ENCODE data around the gene NEAT1. TPM values are rescaled to one million over a fixed set of nuclear protein-coding genes. Genes with fewer than 3 reads are reported as not detected.

The NEAT1 gene
- polyA plus RNA-seq, 3 donors = 0.90 to 293 (median 1.3) TPM

Small RNA genes within 50 kb of the gene (small RNA-seq; reads per million reads assigned to genes)
- gene RF01684 (ENCODE audit: insufficient read length, low read depth) = not detected

Other genes with a start within 250 kb of the NEAT1 start
- gene CAPN1, start 240.9 kb upstream of the NEAT1 start, polyA plus RNA-seq = 100 to 1,000 TPM; 128 to 140 (median 129) TPM
- 1 to 10 TPM; 4.0 to 8.3 (median 5.2) TPM for gene POLA2, start 160.8 kb upstream of the NEAT1 start, polyA plus RNA-seq
- 10 to 100 TPM in 2 of 3 donors, 1 to 10 TPM in 1; 5.4 to 15.6 (median 10.1) TPM for gene CDC42EP2, start 107.9 kb upstream of the NEAT1 start, polyA plus RNA-seq
- gene DPF2, start 88.9 kb upstream of the NEAT1 start, polyA plus RNA-seq = 10 to 100 TPM; 35.7 to 39.0 (median 35.9) TPM
- 1 to 10 TPM; 1.7 to 3.7 (median 2.8) TPM for gene TIGD3, start 68.0 kb upstream of the NEAT1 start, polyA plus RNA-seq
- 10 to 100 TPM in 1 of 3 donors, 1 to 10 TPM in 2; 3.7 to 11.3 (median 4.1) TPM for gene SLC25A45, start 40.2 kb upstream of the NEAT1 start, polyA plus RNA-seq
- gene FRMD8, start 36.2 kb upstream of the NEAT1 start, polyA plus RNA-seq = 10 to 100 TPM; 33.7 to 41.2 (median 35.4) TPM
- 100 to 1,000 TPM; 263 to 815 (median 554) TPM for gene MALAT1, start 76.2 kb downstream of the NEAT1 start, polyA plus RNA-seq
- gene SCYL1, start 102.3 kb downstream of the NEAT1 start, polyA plus RNA-seq = 10 to 100 TPM; 18.6 to 71.6 (median 29.7) TPM
- 10 to 100 TPM in 1 of 3 donors, 1 to 10 TPM in 2; 3.4 to 19.4 (median 4.6) TPM for gene LTBP3, start 135.6 kb downstream of the NEAT1 start, polyA plus RNA-seq
- 10 to 100 TPM; 48.5 to 65.1 (median 56.2) TPM for gene ZNRD2, start 147.7 kb downstream of the NEAT1 start, polyA plus RNA-seq
- gene FAM89B, start 149.7 kb downstream of the NEAT1 start, polyA plus RNA-seq = 100 to 1,000 TPM in 1 of 3 donors, 10 to 100 TPM in 2; 51.3 to 139 (median 70.8) TPM
- 100 to 1,000 TPM in 1 of 3 donors, 10 to 100 TPM in 2; 29.6 to 507 (median 42.6) TPM for gene EHBP1L1, start 153.3 kb downstream of the NEAT1 start, polyA plus RNA-seq
- gene KCNK7, start 173.0 kb downstream of the NEAT1 start, polyA plus RNA-seq = 1 to 10 TPM in 1 of 3 donors, not detected in 2; 4.3 TPM
- gene MAP3K11, start 191.4 kb downstream of the NEAT1 start, polyA plus RNA-seq = 100 to 1,000 TPM in 1 of 3 donors, 10 to 100 TPM in 2; 20.8 to 116 (median 32.0) TPM
- gene PCNX3, start 193.0 kb downstream of the NEAT1 start, polyA plus RNA-seq = 10 to 100 TPM in 1 of 3 donors, 1 to 10 TPM in 1, under 1 TPM in 1; 0.58 to 36.4 (median 1.7) TPM
- gene SIPA1, start 215.3 kb downstream of the NEAT1 start, polyA plus RNA-seq = 100 to 1,000 TPM in 1 of 3 donors, 10 to 100 TPM in 2; 83.4 to 110 (median 86.5) TPM
- gene RELA, start 240.1 kb downstream of the NEAT1 start, polyA plus RNA-seq = 10 to 100 TPM; 21.3 to 67.9 (median 30.9) TPM

All from CD14-positive monocyte (primary cell).